Naive thymus-derived CD4-positive, alpha-beta T cell (primary cell): ENCODE measurements around the gene PGRMC1. TPM values are rescaled to one million over a fixed set of nuclear protein-coding genes. Genes with fewer than 3 reads are reported as not detected.

Source experiments
- ATAC-seq: fragments of 150-1000 bp; cut with Tn5 transposase; 2 replicates; pipeline ENCODE4 v1.10.0; 2021; ENCODE audit warnings: mild to moderate bottlenecking, moderate library complexity
- CTCF ChIA-PET: fragments of 350-600 bp; sonication (Branson Sonifier 250); formaldehyde crosslinking; loops from one replicate; lab custom pipeline; 2021; ENCODE audit warnings: antibody characterized with exemption; lab: Charles Lee
- POLR2A ChIA-PET: fragments of 350-600 bp; sonication (Branson Sonifier 250); formaldehyde crosslinking; loops from one replicate; lab custom pipeline; 2021; ENCODE audit warnings: antibody characterized with exemption, inconsistent platforms; lab: Charles Lee
- DNase-seq, 9 donors: peaks; one replicate each; pipeline versions ENCODE4 v3.0.0 to v3.0.0-alpha.2; 2020 to 2022; ENCODE audit warnings: mixed read lengths in 1 of 9
- H3K27ac ChIP-seq: one replicate; pipeline ENCODE4 v1.7.0; 2013; ENCODE audit warnings: mild to moderate bottlenecking, low read depth, low read length, moderate library complexity
- H3K27me3 ChIP-seq, 2 donors: one replicate each; pipeline ENCODE4 v1.7.0; 2013; ENCODE audit warnings: low read length in 2 of 2, mild to moderate bottlenecking in 2 of 2, moderate library complexity in 2 of 2; ENCODE audit not compliant: control insufficient read depth in 2 of 2, insufficient read depth in 2 of 2
- H3K36me3 ChIP-seq, 3 experiments: 1 replicate in 2 of 3; 2 replicates in 1 of 3; pipeline ENCODE4 v1.7.0; 2013; ENCODE audit warnings: low read length in 3 of 3, mild to moderate bottlenecking in 3 of 3, moderate library complexity in 1 of 3; ENCODE audit not compliant: insufficient read depth in 3 of 3, control insufficient read depth in 2 of 3
- H3K4me1 ChIP-seq, 2 donors: one replicate each; pipeline ENCODE4 v1.7.0; 2013; ENCODE audit warnings: low read length in 2 of 2, mild to moderate bottlenecking in 2 of 2, moderate library complexity in 1 of 2; ENCODE audit not compliant: control insufficient read depth in 2 of 2, insufficient read depth in 2 of 2
- H3K4me3 ChIP-seq: 2 replicates; pipeline ENCODE4 v1.7.0; 2013; ENCODE audit warnings: mild to moderate bottlenecking, low read length
- H3K9me3 ChIP-seq, 3 experiments: 1 replicate in 2 of 3; 2 replicates in 1 of 3; pipeline ENCODE4 v1.7.0; 2013; ENCODE audit warnings: low read length in 3 of 3; ENCODE audit not compliant: control insufficient read depth in 2 of 3
- H3K27ac Mint-ChIP-seq, 9 donors: one replicate each; pipeline ENCODE4 v1.8.0; 2020 to 2022; ENCODE audit warnings: mixed read lengths in 9 of 9, mild to moderate bottlenecking in 8 of 9, moderate library complexity in 5 of 9, inconsistent platforms in 2 of 9
- H3K27me3 Mint-ChIP-seq, 5 donors: one replicate each; pipeline ENCODE4 v1.8.0; 2021 to 2022; ENCODE audit warnings: mixed read lengths in 5 of 5, mild to moderate bottlenecking in 1 of 5
- H3K36me3 Mint-ChIP-seq, 5 donors: one replicate each; pipeline ENCODE4 v1.8.0; 2020 to 2022; ENCODE audit warnings: mixed read lengths in 5 of 5, mild to moderate bottlenecking in 3 of 5, inconsistent platforms in 1 of 5
- H3K4me1 Mint-ChIP-seq, 7 donors: one replicate each; pipeline ENCODE4 v1.8.0; 2020 to 2022; ENCODE audit warnings: mixed read lengths in 7 of 7, mild to moderate bottlenecking in 3 of 7, inconsistent platforms in 1 of 7
- H3K4me3 Mint-ChIP-seq, 10 donors: one replicate each; pipeline ENCODE4 v1.8.0; 2020 to 2022; ENCODE audit warnings: mild to moderate bottlenecking in 10 of 10, mixed read lengths in 10 of 10, moderate library complexity in 6 of 10, inconsistent platforms in 2 of 10
- H3K9me3 Mint-ChIP-seq, 11 donors: one replicate each; pipeline ENCODE4 v1.8.0; 2020 to 2022; ENCODE audit warnings: mixed read lengths in 11 of 11, mild to moderate bottlenecking in 4 of 11, inconsistent platforms in 1 of 11, moderate library complexity in 1 of 11
- intact Hi-C, 2 donors: fragments of 100-400 bp; cut with micrococcal nuclease; formaldehyde crosslinking; loops; one replicate each; pipeline ENCODE4 v1.15.1; 2023
- polyA plus RNA-seq, 2 donors: library from polyadenylated mRNA; unstranded; fragments of 300-500 nt; fragmentation: Illumina TruSeq; gene quantifications; one replicate each; pipeline ENCODE4 v1.2.3, GENCODE V29; 2021
- total RNA-seq, 6 experiments: library from RNA in 5 of 6; stranded (reverse) in 5 of 6; gene quantifications; 1 replicate in 5 of 6; 2 replicates in 1 of 6; pipeline ENCODE4 v1.2.3 and lab custom pipeline; 2021 to 2026

The PGRMC1 gene
- total and polyA plus RNA-seq, 7 experiments from 2014 or later, result 9.5 to 28.4 (median 13.9) TPM

DNA sequence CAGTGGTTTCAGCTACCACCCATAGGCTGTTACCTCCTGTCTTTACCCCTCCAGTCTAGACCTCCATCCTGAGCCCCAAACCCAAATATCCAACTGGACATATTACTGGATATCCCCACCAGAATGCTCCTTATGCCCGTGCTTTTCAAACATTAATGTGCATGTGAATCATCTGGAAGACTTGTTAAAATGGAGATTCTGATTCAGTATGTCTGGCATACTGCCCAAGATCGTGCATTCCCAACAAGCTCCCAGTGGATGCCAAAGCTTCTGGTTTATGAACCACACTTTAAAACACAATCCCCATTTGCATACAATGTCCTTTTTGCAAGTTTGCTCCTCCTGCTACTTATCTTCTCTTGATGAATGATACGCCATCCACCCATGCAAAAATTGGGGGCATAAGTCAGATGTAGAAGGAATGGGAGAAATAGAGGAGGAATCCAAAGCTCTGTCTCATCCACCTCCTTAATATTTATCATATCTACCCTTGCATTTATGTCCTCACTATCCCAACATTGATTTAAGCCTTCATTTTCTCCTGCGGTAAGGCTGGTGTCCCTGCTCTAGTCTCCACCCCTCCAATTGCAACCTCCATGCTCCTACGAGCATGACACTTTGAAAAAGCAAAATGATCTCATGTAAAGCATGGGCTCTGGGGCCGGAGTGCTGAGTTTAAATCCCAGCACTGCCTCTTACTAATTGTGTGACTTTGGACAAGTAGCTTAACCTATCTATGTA lies 7.4 kb upstream of the PGRMC1 start:
- no peaks in the 10 kb centered on the region for H3K27me3 ChIP-seq
- no peak overlapping the region for H3K4me3 ChIP-seq
- no peak overlapping the region for H3K4me3 Mint-ChIP-seq
- DNase-seq (no peak), ATAC-seq (no peak)
- no peak overlapping the region for H3K27ac ChIP-seq
- peaks cover 0 to 3% (median 0%) of the 10 kb centered on the region in 5 donors for H3K36me3 Mint-ChIP-seq
- no peaks in the 10 kb centered on the region for H3K4me1 ChIP-seq
- H3K9me3 ChIP-seq, result no peaks in the 10 kb centered on the region
- peaks cover 5 to 49% (median 21%) of the 10 kb centered on the region in 5 donors for H3K27me3 Mint-ChIP-seq
- CTCF ChIA-PET, result no interaction called here
- no peaks in the 10 kb centered on the region for H3K36me3 ChIP-seq
- H3K9me3 Mint-ChIP-seq, result no peaks in the 10 kb centered on the region
- POLR2A ChIA-PET, result no interaction called here
- peaks cover 0 to 7% (median 0%) of the 10 kb centered on the region in 7 donors for H3K4me1 Mint-ChIP-seq
- no peak overlapping the region for H3K27ac Mint-ChIP-seq
- intact Hi-C loops, result no loop called here

DNA sequence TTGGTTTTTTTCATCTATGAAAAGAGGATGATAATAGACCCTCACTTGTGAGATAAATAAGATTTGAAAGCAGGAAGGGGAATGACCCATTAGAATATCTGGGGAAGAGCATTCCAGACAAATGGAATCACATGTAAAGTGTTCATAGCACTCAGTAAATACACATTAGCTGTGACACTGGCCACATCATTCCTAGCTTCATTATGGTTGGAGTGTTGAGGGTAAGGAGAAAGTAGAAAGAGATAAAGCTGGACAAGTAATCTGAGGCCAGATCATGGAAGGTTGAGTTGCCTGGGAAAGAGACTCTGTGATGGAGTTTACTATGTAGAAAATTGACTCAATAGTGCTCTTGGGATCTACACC lies 6.9 kb upstream of the PGRMC1 start:
- Histone ChIP-seq H3K27me3 (no peaks in the 10 kb centered on the region), H3K9me3 (no peaks in the 10 kb centered on the region), H3K27ac (no peak overlapping the region), H3K4me1 (no peaks in the 10 kb centered on the region), H3K4me3 (no peak overlapping the region), H3K36me3 (no peaks in the 10 kb centered on the region)
- POLR2A ChIA-PET, result no interaction called here
- H3K4me1 Mint-ChIP-seq, result peaks cover 0 to 5% (median 0%) of the 10 kb centered on the region in 7 donors
- peaks cover 5 to 52% (median 17%) of the 10 kb centered on the region in 5 donors for H3K27me3 Mint-ChIP-seq
- no peak overlapping the region for H3K4me3 Mint-ChIP-seq
- ATAC-seq (no peak), DNase-seq (no peak)
- no peaks in the 10 kb centered on the region for H3K36me3 Mint-ChIP-seq
- intact Hi-C loops, result no loop called here
- H3K9me3 Mint-ChIP-seq, result no peaks in the 10 kb centered on the region
- CTCF ChIA-PET, result no interaction called here
- H3K27ac Mint-ChIP-seq, result no peak overlapping the region

DNA sequence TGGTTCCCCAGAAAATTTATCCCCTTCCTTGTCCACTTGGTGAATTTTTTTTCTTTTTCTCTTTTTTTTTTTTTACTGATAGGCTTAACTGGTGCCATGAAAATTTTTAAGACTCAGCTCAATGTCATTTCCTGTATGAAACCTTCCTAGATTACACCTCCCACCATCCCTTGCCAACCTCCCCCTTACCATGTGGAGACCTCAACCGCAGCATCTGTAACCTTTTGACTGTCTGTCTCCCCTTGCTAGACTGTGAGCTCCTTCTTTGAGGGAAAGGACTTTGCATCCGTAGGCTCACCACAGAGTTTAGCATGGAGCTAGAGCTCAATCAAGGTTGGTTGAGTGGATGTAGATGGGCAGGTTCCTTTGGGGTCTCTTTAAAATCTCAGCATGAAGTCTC lies 5.2 kb upstream of the PGRMC1 start:
- no peaks in the 10 kb centered on the region for H3K36me3 Mint-ChIP-seq
- peaks cover 0 to 8% (median 0%) of the 10 kb centered on the region in 7 donors for H3K4me1 Mint-ChIP-seq
- ChIA-PET POLR2A (interaction anchor here (1.0 kb wide), 1 partner anchor 1019 kb away, joined by 3 read pairs; no protein-coding TSS in a partner anchor), CTCF (no interaction called here)
- Histone ChIP-seq H3K4me3 (no peak overlapping the region), H3K4me1 (no peaks in the 10 kb centered on the region), H3K36me3 (no peaks in the 10 kb centered on the region), H3K9me3 (no peaks in the 10 kb centered on the region), H3K27me3 (no peaks in the 10 kb centered on the region), H3K27ac (no peak overlapping the region)
- peaks cover 5 to 59% (median 12%) of the 10 kb centered on the region in 5 donors for H3K27me3 Mint-ChIP-seq
- ATAC-seq (no peak), DNase-seq (no peak)
- intact Hi-C loops, result loop anchor here in 1 of 2 donors (10.0 kb wide), 1 partner anchor 714 kb away; the partner anchor contains the start of gene NKAP
- H3K9me3 Mint-ChIP-seq, result peaks cover 0 to 2% (median 0%) of the 10 kb centered on the region in 11 donors
- no peak overlapping the region for H3K4me3 Mint-ChIP-seq
- H3K27ac Mint-ChIP-seq, result no peak overlapping the region

DNA sequence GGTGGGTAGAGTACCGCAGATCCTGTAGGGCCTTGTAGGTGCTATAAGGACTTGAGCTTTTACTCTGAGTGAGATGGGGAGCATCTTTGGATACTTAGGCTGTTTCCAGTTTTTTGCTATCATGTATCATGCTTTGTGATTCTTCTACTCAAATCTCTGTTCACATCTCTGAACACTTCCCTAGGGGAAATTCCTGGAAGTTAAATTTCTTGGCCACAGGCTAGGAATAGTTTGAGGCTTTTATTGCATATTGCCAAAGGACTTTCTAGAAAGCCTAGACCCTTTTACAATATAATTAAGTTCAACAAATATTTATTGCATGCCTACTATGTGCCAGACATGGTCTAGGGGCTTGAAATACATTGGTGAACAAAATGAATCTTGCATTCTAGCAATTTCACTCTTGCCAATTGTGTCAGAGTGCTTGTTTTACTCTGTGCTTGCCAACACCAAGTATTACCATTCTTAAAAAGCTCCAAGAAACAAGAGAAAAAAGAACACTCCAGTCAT lies 4.1 kb upstream of the PGRMC1 start:
- peaks cover 5 to 55% (median 8%) of the 10 kb centered on the region in 5 donors for H3K27me3 Mint-ChIP-seq
- POLR2A ChIA-PET, result interaction anchor here (0.6 kb wide), 1 partner anchor 1080 kb away, joined by 3 read pairs; the partner anchor contains the start of gene TMEM255A
- no peaks in the 10 kb centered on the region for H3K9me3 ChIP-seq
- H3K4me3 Mint-ChIP-seq, result no peak overlapping the region
- H3K4me3 ChIP-seq, result no peak overlapping the region
- H3K4me1 ChIP-seq, result no peaks in the 10 kb centered on the region
- CTCF ChIA-PET, result no interaction called here
- H3K27ac ChIP-seq, result no peak overlapping the region
- no peaks in the 10 kb centered on the region for H3K27me3 ChIP-seq
- peaks cover 0 to 7% (median 0%) of the 10 kb centered on the region in 3 experiments for H3K36me3 ChIP-seq
- peaks cover 0 to 2% (median 0%) of the 10 kb centered on the region in 11 donors for H3K9me3 Mint-ChIP-seq
- DNase-seq (no peak), ATAC-seq (no peak)
- H3K36me3 Mint-ChIP-seq, result no peaks in the 10 kb centered on the region
- intact Hi-C loops, result loop anchor here in 1 of 2 donors (10.0 kb wide), 1 partner anchor 713 kb away; the partner anchor contains the start of gene NKAP
- peaks cover under 1 to 8% (median 2%) of the 10 kb centered on the region in 7 donors for H3K4me1 Mint-ChIP-seq
- no peak overlapping the region for H3K27ac Mint-ChIP-seq

DNA sequence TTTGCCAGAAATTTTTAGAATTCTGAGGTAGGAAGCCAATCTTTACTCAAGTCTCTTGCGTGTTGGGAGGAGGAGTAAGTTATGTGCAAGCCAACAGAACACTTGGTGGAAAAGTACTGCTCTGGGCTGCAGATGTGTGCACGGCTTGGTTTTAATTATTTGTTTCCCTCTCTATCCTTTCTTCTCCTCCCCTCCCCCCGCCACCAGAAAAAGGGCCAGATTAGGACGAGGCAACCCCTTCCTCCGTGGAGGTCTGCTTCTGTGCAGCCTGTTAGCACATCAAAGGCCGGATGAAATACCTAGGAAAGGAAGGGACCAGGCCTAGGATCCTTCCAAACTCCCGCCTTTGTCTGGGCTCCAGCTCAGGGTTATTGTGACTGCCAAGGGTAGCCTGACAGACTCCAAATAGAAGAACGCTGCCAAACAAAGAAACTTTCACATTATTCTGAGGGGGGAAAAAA lies 1.0 kb upstream of the PGRMC1 start:
- Histone ChIP-seq H3K36me3 (peaks cover 0 to 7% (median 0%) of the 10 kb centered on the region in 3 experiments), H3K9me3 (no peaks in the 10 kb centered on the region), H3K27me3 (no peaks in the 10 kb centered on the region), H3K27ac (no peak overlapping the region), H3K4me3 (no peak overlapping the region), H3K4me1 (peaks cover 8 to 11% of the 10 kb centered on the region in 2 donors)
- ChIA-PET POLR2A (interaction anchor here (0.6 kb wide), 1 partner anchor 218 kb away, joined by 4 read pairs; no protein-coding TSS in a partner anchor), CTCF (no interaction called here)
- H3K9me3 Mint-ChIP-seq, result peaks cover 0 to 2% (median 0%) of the 10 kb centered on the region in 11 donors
- peaks cover 0 to 4% (median 0%) of the 10 kb centered on the region in 5 donors for H3K36me3 Mint-ChIP-seq
- H3K4me1 Mint-ChIP-seq, result peaks cover 13 to 31% (median 29%) of the 10 kb centered on the region in 7 donors
- H3K27me3 Mint-ChIP-seq, result peaks cover 0 to 32% (median 0%) of the 10 kb centered on the region in 5 donors
- intact Hi-C loops, result loop anchor here (5.0 to 10.0 kb wide), 4 partner anchors 232 to 888 kb away; partner anchors contain the start of genes NDUFA1 (in 2 of the 2), RNF113A (in 2 of the 2), NKAP (in 1 of the 2) and SLC25A5 (in 1 of the 2)
- peak overlapping the region in 5 of 9 donors; percentile 49 to 76 (median 72) for H3K27ac Mint-ChIP-seq
- H3K4me3 Mint-ChIP-seq, result peak overlapping the region; percentile 83 to 93 (median 90)
- no peak for ATAC-seq
- no peak for DNase-seq
